ENCODE measurements around the gene NARS2.
"Not testable (repeated sequence)": the region's sequence is repeated elsewhere in the genome, so short reads cannot be mapped to it uniquely, and the experiment has no call there.

NARS2 gene

GRCh38 chr11:78574386-78575381, at the start of gene NARS2:
Gene NARS2 (minus strand): TSS chr11:78574864. CDS start chr11:78574488, 376 bp downstream.
- DNase-seq: peak; percentile 95

- no peak for DNase-seq
Observed at GRCh38 chr11:78622666-78623065, 48.0 kb upstream of the NARS2 start.

GRCh38 chr11:78620159-78620558, 45.5 kb upstream of the NARS2 start:
- DNase-seq: no peak

GRCh38 chr11:78615724-78616123, 41.1 kb upstream of the NARS2 start:
- DNase-seq: no peak

GRCh38 chr11:78613378-78613813, 38.7 kb upstream of the NARS2 start:
- DNase-seq: no peak

GRCh38 chr11:78612721-78613377, 38.2 kb upstream of the NARS2 start:
- DNase-seq: no peak

GRCh38 chr11:78609321-78609720, 34.7 kb upstream of the NARS2 start:
- not testable (repeated sequence) for DNase-seq

- DNase-seq: no peak
Observed at GRCh38 chr11:78607696-78608095, 33.0 kb upstream of the NARS2 start.

- no peak for DNase-seq
Observed at GRCh38 chr11:78606667-78607066, 32.0 kb upstream of the NARS2 start.

GRCh38 chr11:78605296-78605695, 30.6 kb upstream of the NARS2 start:
- no peak for DNase-seq

GRCh38 chr11:78603792-78604191, 29.1 kb upstream of the NARS2 start:
- no peak for DNase-seq

- DNase-seq: not testable (repeated sequence)
Observed at GRCh38 chr11:78602771-78603170, 28.1 kb upstream of the NARS2 start.

GRCh38 chr11:78601066-78601465, 26.4 kb upstream of the NARS2 start:
- DNase-seq: not testable (repeated sequence)

- not testable (repeated sequence) for DNase-seq
Observed at GRCh38 chr11:78597579-78597978, 22.9 kb upstream of the NARS2 start.

GRCh38 chr11:78595436-78596130, 20.9 kb upstream of the NARS2 start:
- no peak for DNase-seq

- DNase-seq: no peak
Observed at GRCh38 chr11:78594814-78595213, 20.1 kb upstream of the NARS2 start.

- no peak for DNase-seq
Observed at GRCh38 chr11:78588517-78588916, 13.9 kb upstream of the NARS2 start.

GRCh38 chr11:78587446-78587845, 12.8 kb upstream of the NARS2 start:
- no peak for DNase-seq

GRCh38 chr11:78586452-78587046, 11.9 kb upstream of the NARS2 start:
- DNase-seq: no peak

- no peak for DNase-seq
Observed at GRCh38 chr11:78583889-78584288, 9.2 kb upstream of the NARS2 start.

GRCh38 chr11:78577495-78577894, 2.8 kb upstream of the NARS2 start:
- DNase-seq: no peak

- peak; percentile 31 for DNase-seq
Observed at GRCh38 chr11:78576549-78577097, 2.0 kb upstream of the NARS2 start.

- no peak for DNase-seq
Observed at GRCh38 chr11:78575478-78575877, 814 bp upstream of the NARS2 start.

Measured in NCI-H1417 treated with DMSO at 0.1 percent for 48 hours (cell line).